K562 (cell line): Measurements from ENCODE around the gene KANK2. TPM values are rescaled to one million over a fixed set of nuclear protein-coding genes. Genes with fewer than 3 reads are reported as not detected.
A peak's percentile ranks its signal among the peaks of the same experiment; 100 is the strongest.

Source experiments
- C11orf30 ChIP-seq: fragments of 450-650 bp; IDR thresholded peaks from 2 replicates; pipeline ENCODE4 v1.6.1; 2016; ENCODE audit warnings: low read depth, mild to moderate bottlenecking
- CBX3 ChIP-seq, 2 experiments: IDR thresholded peaks; 1 replicate in 1 of 2; 2 replicates in 1 of 2; pipeline ENCODE4 v1.6.1; 2012; ENCODE audit warnings: inconsistent platforms in 2 of 2, low read length in 2 of 2, borderline replicate concordance in 1 of 2, control low read depth in 1 of 2
- CEBPG ChIP-seq, 3 experiments: fragments of 200-800 bp in 1 of 3; sonication (Bioruptor generic) in 1 of 3; sonication (generic) in 1 of 3; formaldehyde crosslinking in 1 of 3; IDR thresholded peaks in 2 of 3; conservative IDR thresholded peaks in 1 of 3; 2 replicates each; pipeline versions ENCODE4 v1.6.1 to v1.8.0; 2016 to 2022; ENCODE audit warnings: missing compliant biosample characterization in 2 of 3, missing genetic modification characterization in 2 of 3, mild to moderate bottlenecking in 1 of 3, missing genetic modification reagents in 1 of 3
- DMBX1 ChIP-seq: fragments of 250-450 bp; sonication (Bioruptor Pico); IDR thresholded peaks from 2 replicates; pipeline ENCODE4 v1.8.0; 2022; ENCODE audit warnings: inconsistent platforms, mild to moderate bottlenecking, moderate library complexity, borderline replicate concordance
- ILK ChIP-seq: fragments of 450-650 bp; IDR thresholded peaks from 2 replicates; pipeline ENCODE4 v1.6.1; 2016; ENCODE audit warnings: missing genetic modification characterization, low read depth, mild to moderate bottlenecking, missing compliant biosample characterization, moderate library complexity, borderline replicate concordance
- MYBL2 ChIP-seq, 2 experiments: fragments of 450-650 bp in 1 of 2; sonication (generic) in 1 of 2; formaldehyde crosslinking in 1 of 2; IDR thresholded peaks; 2 replicates each; pipeline versions ENCODE4 v1.6.1 to v1.8.1; 2017 to 2022; ENCODE audit warnings: borderline replicate concordance in 1 of 2, inconsistent platforms in 1 of 2, low read depth in 1 of 2, mild to moderate bottlenecking in 1 of 2, missing genetic modification reagents in 1 of 2, moderate library complexity in 1 of 2
- RBM39 ChIP-seq: fragments of 200-400 bp; formaldehyde crosslinking; optimal IDR thresholded peaks from 2 replicates; pipeline ENCODE3; 2018; ENCODE audit warnings: low read depth, low read length
- SMARCC2 ChIP-seq: fragments of 450-650 bp; IDR thresholded peaks from 2 replicates; pipeline ENCODE4 v1.6.1; 2017; ENCODE audit warnings: antibody characterized with exemption, moderate library complexity, mild to moderate bottlenecking, low read depth
- TCF7 ChIP-seq: sonication (generic); IDR thresholded peaks from 2 replicates; pipeline ENCODE4 v1.6.1; 2016; ENCODE audit warnings: antibody characterized with exemption, borderline replicate concordance
- TRIM24 ChIP-seq, 2 experiments: fragments of 450-650 bp; IDR thresholded peaks; 2 replicates each; pipeline ENCODE4 v1.6.1; 2016
- ZNF133 ChIP-seq: fragments of 250-450 bp; sonication (Bioruptor Pico); IDR thresholded peaks from 2 replicates; pipeline ENCODE4 v1.4.0; 2020; ENCODE audit warnings: mild to moderate bottlenecking
- ZNF79 ChIP-seq: fragments of 250-450 bp; sonication (Bioruptor Pico); IDR thresholded peaks from 2 replicates; pipeline ENCODE4 v1.4.0; 2020; ENCODE audit warnings: low read depth, mild to moderate bottlenecking, moderate library complexity
- polyA plus RNA-seq, 8 experiments: library from polyadenylated mRNA; depleted of rRNA in 4 of 8; stranded (reverse) in 5 of 8; unstranded in 3 of 8; fragments of >200 nt; fragmentation: Nextera tagmentation in 2 of 8; fragmentation: Illumina TruSeq in 1 of 8; extraction: Ambion mirVana in 2 of 8; extraction: Trizol in 1 of 8; gene quantifications; 2 replicates each; pipeline versions ENCODE4 v1.2.1 to v1.2.3, GENCODE V29; 2011 to 2014; ENCODE audit warnings: inconsistent platforms in 1 of 8, missing spikeins in 1 of 8
- total RNA-seq, 7 experiments: library from RNA; depleted of rRNA in 6 of 7; stranded (reverse); fragments of >200 nt in 6 of 7; fragmentation: Illumina TruSeq in 2 of 7; extraction: Trizol in 2 of 7; gene quantifications; 2 replicates each; pipeline versions ENCODE4 v1.2.1 to v1.2.3, GENCODE V29; 2011 to 2021; ENCODE audit warnings: low replicate concordance in 1 of 7
- TF ChIP-seq, protein P1 (sequence below): fragments of 450-650 bp; formaldehyde crosslinking; conservative IDR thresholded peaks from 2 replicates; pipeline ENCODE4 v1.4.0; 2022; ENCODE audit warnings: mild to moderate bottlenecking, missing genetic modification characterization
- TF ChIP-seq, protein P2 (sequence below): fragments of 450-650 bp; formaldehyde crosslinking; IDR thresholded peaks from 2 replicates; pipeline ENCODE4 v1.4.0; 2020; ENCODE audit warnings: mild to moderate bottlenecking, moderate library complexity
- TF ChIP-seq, protein P3 (sequence below): fragments of 450-650 bp; IDR thresholded peaks from 2 replicates; pipeline ENCODE4 v1.6.1; 2017; ENCODE audit warnings: mild to moderate bottlenecking, moderate library complexity
- TF ChIP-seq, protein P4 (sequence below): fragments of 250-450 bp; sonication (Bioruptor Pico); IDR thresholded peaks from 2 replicates; pipeline ENCODE4 v1.4.0; 2020

Gene KANK2
- total and polyA plus RNA-seq, 9 of the 15 experiments (the other 6 are each of a cell fraction or from before 2014, with no cell fraction given), result 4.4 to 47.8 (median 21.3) TPM

DNA sequence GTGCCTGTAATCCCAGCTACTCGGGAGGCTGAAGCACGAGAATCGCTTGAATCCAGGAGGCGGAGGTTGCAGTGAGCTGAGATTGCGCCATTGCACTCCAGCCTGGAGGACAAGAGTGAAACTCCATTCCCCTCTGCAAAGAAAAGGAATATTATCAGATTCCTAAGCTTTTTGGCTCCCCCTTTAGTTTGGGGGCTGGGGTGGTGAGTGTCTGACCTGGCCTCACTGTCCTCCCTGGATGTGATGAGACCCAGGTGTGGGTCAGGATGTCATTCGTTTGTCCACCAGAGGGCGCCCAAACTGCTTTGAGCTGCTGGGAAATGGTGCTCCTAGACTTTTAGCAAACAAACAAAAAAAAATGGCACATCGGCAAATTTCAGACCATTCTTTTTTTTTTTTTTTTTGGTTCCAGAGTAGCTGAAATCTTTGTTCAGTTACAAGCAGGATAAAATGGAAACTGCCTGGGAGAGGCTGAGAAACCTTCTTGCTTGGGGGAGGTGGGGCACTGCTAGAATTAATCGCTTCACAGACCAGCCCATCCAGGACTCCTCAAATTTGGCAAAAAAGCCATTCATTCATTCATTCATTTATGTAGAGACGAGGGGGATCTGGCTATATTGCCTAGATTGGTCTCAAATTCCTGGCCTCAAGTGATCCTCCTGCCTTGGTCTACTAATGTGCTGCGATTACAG lies 71.2 kb downstream of the KANK2 start (continued):
- TF ChIP-seq, protein P1, sequence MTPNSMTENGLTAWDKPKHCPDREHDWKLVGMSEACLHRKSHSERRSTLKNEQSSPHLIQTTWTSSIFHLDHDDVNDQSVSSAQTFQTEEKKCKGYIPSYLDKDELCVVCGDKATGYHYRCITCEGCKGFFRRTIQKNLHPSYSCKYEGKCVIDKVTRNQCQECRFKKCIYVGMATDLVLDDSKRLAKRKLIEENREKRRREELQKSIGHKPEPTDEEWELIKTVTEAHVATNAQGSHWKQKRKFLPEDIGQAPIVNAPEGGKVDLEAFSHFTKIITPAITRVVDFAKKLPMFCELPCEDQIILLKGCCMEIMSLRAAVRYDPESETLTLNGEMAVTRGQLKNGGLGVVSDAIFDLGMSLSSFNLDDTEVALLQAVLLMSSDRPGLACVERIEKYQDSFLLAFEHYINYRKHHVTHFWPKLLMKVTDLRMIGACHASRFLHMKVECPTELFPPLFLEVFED (CRISPR knock-in tag), result no peak
- TF ChIP-seq ZNF133 (CRISPR knock-in tag) (no peak), ILK (no peak), TCF7 (no peak), C11orf30 (peak; percentile 75), ZNF79 (CRISPR knock-in tag) (no peak), TRIM24 (IDR thresholded peaks at IDR 0.05) (no peak), RBM39 (no peak), SMARCC2 (no peak), MYBL2 (IDR thresholded peaks at IDR 0.05; ENCODE audit: low read depth) (no peak), MYBL2 (CRISPR knock-in tag; IDR thresholded peaks at IDR 0.05; ENCODE audit: borderline replicate concordance) (no peak), DMBX1 (CRISPR knock-in tag) (no peak), CEBPG (CRISPR knock-in tag; IDR thresholded peaks at IDR 0.05) (0 out of 2 replicates have a peak, but pooled peaks have one; percentile 23), CEBPG (tag; conservative IDR thresholded peaks at IDR 0.05 in 1 of 2, IDR thresholded peaks at IDR 0.05 in 1 of 2) (no peak), CBX3 (IDR thresholded peaks at IDR 0.05; ENCODE audit: borderline replicate concordance in 1 of 2, low read length in 2 of 2) (no peak)
- TF ChIP-seq, protein P2, sequence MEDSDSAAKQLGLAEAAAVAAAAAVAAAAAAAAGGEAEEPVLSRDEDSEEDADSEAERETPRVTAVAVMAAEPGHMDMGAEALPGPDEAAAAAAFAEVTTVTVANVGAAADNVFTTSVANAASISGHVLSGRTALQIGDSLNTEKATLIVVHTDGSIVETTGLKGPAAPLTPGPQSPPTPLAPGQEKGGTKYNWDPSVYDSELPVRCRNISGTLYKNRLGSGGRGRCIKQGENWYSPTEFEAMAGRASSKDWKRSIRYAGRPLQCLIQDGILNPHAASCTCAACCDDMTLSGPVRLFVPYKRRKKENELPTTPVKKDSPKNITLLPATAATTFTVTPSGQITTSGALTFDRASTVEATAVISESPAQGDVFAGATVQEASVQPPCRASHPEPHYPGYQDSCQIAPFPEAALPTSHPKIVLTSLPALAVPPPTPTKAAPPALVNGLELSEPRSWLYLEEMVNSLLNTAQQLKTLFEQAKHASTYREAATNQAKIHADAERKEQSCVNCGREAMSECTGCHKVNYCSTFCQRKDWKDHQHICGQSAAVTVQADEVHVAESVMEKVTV (CRISPR knock-in tag), result 0 out of 2 replicates have a peak, but pooled peaks have one; percentile 15
- TF ChIP-seq, protein P3, sequence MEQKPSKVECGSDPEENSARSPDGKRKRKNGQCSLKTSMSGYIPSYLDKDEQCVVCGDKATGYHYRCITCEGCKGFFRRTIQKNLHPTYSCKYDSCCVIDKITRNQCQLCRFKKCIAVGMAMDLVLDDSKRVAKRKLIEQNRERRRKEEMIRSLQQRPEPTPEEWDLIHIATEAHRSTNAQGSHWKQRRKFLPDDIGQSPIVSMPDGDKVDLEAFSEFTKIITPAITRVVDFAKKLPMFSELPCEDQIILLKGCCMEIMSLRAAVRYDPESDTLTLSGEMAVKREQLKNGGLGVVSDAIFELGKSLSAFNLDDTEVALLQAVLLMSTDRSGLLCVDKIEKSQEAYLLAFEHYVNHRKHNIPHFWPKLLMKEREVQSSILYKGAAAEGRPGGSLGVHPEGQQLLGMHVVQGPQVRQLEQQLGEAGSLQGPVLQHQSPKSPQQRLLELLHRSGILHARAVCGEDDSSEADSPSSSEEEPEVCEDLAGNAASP, result no peak
- TF ChIP-seq, protein P4, sequence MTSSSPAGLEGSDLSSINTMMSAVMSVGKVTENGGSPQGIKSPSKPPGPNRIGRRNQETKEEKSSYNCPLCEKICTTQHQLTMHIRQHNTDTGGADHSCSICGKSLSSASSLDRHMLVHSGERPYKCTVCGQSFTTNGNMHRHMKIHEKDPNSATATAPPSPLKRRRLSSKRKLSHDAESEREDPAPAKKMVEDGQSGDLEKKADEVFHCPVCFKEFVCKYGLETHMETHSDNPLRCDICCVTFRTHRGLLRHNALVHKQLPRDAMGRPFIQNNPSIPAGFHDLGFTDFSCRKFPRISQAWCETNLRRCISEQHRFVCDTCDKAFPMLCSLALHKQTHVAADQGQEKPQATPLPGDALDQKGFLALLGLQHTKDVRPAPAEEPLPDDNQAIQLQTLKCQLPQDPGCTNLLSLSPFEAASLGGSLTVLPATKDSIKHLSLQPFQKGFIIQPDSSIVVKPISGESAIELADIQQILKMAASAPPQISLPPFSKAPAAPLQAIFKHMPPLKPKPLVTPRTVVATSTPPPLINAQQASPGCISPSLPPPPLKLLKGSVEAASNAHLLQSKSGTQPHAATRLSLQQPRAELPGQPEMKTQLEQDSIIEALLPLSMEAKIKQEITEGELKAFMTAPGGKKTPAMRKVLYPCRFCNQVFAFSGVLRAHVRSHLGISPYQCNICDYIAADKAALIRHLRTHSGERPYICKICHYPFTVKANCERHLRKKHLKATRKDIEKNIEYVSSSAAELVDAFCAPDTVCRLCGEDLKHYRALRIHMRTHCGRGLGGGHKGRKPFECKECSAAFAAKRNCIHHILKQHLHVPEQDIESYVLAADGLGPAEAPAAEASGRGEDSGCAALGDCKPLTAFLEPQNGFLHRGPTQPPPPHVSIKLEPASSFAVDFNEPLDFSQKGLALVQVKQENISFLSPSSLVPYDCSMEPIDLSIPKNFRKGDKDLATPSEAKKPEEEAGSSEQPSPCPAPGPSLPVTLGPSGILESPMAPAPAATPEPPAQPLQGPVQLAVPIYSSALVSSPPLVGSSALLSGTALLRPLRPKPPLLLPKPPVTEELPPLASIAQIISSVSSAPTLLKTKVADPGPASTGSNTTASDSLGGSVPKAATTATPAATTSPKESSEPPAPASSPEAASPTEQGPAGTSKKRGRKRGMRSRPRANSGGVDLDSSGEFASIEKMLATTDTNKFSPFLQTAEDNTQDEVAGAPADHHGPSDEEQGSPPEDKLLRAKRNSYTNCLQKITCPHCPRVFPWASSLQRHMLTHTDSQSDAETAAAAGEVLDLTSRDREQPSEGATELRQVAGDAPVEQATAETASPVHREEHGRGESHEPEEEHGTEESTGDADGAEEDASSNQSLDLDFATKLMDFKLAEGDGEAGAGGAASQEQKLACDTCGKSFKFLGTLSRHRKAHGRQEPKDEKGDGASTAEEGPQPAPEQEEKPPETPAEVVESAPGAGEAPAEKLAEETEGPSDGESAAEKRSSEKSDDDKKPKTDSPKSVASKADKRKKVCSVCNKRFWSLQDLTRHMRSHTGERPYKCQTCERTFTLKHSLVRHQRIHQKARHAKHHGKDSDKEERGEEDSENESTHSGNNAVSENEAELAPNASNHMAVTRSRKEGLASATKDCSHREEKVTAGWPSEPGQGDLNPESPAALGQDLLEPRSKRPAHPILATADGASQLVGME (CRISPR knock-in tag), result no peak
